Central memory CD4-positive, alpha-beta T cell (primary cell): ENCODE data around the gene ARID3C.

Experiments used
- DNase-seq: peaks from one replicate; pipeline ENCODE4 v3.0.0; 2022

Gene ARID3C

GRCh38 chr9:34576597-34577399 is 52.1 kb downstream of the ARID3C start:
- no peak for DNase-seq

DNA sequence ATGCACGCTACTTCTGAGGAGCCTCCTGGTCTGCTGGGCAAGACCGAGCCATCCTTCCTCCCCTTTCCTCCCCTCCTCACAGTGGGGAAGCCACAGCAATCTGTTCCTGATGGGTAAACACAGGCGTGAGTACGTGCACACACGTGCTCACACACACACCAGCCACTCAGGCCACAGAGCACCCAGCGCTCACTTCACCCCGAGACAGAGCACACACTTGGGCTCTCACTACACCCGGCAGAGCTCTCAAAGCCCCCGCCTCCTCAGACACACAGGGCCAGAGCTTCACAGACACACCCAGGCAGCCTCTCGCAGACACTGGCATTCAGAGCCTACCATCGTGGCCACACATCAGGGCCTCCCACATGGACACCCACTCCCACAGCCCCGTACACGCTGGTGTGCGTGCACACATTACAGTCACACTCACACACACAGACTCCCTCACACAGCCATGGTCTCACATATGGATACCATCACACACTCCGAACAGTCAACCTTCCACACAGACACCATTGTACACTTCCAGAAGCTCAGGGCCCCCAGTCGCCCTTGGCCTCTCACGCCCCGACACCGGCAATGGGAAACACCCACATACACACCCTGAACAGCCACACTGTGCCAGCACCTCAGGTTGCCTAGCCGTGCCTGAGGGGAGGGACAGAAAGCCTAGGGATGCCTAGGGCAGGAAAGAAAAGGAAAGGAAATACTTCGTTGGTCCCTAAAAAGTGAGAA is 52.8 kb downstream of the ARID3C start:
- no peak for DNase-seq

DNA sequence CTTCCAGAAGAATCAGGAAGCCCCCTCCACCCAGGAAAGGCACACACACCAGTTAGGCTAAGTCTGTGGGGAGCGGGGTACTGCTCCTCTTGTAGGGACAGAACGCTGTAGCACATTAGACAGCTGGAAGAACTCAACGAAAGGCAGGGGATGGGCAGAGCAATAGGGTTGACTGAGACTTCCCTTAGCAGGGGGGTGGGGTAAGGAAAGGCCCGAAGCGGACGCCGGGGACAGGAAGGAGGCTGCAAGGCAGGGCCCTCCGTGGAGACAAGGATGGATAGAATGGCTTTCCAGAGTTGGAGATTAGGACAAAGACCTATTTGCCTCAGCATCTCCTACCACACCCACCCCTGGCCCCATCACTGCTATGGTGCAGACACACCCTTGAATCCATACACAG is 53.6 kb downstream of the ARID3C start:
- DNase-seq = no peak

GRCh38 chr9:34574571-34574970 is 54.3 kb downstream of the ARID3C start:
- DNase-seq = no peak

GRCh38 chr9:34573599-34574325 is 55.1 kb downstream of the ARID3C start:
- DNase-seq = no peak

DNA sequence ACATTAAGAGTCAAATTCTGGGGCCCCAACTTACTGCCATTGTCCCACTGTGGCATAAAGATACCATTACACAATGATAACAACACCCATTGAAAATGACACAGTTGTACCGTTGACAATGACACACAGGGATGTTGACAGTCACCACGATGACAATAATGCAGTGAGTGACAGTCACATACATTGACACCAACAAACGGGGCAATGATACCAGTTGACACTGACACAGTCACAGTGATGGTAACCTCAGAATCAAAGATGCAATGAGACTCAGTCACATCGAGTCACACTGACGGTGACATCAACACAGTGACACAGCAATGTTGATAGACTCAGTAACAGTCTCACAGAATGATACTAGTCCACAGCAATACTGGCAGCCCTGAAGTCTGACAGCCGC is 56.2 kb downstream of the ARID3C start:
- no peak for DNase-seq

DNA sequence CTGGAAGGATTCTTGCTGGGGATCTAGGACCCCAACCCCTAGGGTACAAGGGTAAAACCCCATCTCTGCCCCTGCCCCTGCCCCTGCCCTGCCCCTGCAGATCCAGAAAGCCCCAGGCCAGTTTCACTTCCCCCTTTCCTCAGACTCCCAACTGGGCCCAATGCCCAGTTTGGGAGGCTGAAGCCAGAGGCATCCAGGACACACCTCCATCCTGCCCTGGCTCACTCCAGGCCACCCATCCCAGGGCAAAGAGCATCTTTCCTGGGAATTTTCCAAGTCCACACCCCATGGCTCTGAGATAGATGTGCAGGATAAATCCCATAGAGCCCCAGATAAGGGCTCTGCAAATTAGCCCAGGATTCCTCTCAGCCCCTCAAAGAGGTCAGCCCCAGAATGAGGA is 56.8 kb downstream of the ARID3C start:
- no peak for DNase-seq

DNA sequence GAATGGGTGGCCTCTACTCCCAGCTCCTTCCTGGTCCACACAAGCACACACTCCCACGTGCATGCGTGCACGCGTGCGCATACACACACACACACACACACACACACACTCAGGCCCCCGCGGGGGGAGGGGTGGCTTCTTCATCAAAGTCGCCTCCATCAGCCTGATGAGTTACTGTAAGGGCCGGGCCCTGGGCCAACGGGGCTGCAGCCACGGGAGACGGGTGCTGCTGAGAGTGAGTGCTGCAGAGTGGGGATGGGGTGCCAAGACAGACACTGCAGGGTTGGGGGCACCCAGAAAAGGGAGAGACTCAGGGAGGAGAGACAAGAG is 57.4 kb downstream of the ARID3C start:
- DNase-seq = no peak
